OCI-LY1 (cell line): ENCODE results near the gene CTNNA1.
"Not testable (repeated sequence)": the region's sequence is repeated elsewhere in the genome, so short reads cannot be mapped to it uniquely, and the experiment has no call there.

Source experiments
- H2AFZ ChIP-seq: fragments of 200-600 bp; sonication (generic), shearing (Covaris generic); 2 replicates; pipeline ENCODE4 v1.6.0; 2014; ENCODE audit warnings: antibody characterized with exemption, mild to moderate bottlenecking, low read length
- H3F3A ChIP-seq: fragments of 200-600 bp; sonication (generic), shearing (Covaris generic); 2 replicates; pipeline ENCODE4 v1.6.0; 2014; ENCODE audit warnings: mild to moderate bottlenecking, antibody characterized with exemption, low read length, moderate library complexity; ENCODE audit not compliant: insufficient read depth
- H3K27ac ChIP-seq: fragments of 200-600 bp; sonication (generic); 2 replicates; pipeline ENCODE4 v1.5.1; 2014; ENCODE audit warnings: low read length, mixed run types, mild to moderate bottlenecking, low read depth; ENCODE audit not compliant: poor library complexity, severe bottlenecking
- H3K27me3 ChIP-seq: fragments of 200-600 bp; sonication (generic); 2 replicates; pipeline ENCODE4 v1.6.0; 2014; ENCODE audit warnings: antibody characterized with exemption, mild to moderate bottlenecking, low read length, moderate library complexity; ENCODE audit not compliant: insufficient read depth
- H3K36me3 ChIP-seq: fragments of 200-600 bp; sonication (generic); 2 replicates; pipeline ENCODE4 v1.6.1; 2014; ENCODE audit warnings: mild to moderate bottlenecking, antibody characterized with exemption, low read length, moderate library complexity, mixed read lengths; ENCODE audit not compliant: insufficient read depth
- H3K4me1 ChIP-seq: fragments of 200-600 bp; sonication (generic); 2 replicates; pipeline ENCODE4 v1.5.1; 2014; ENCODE audit warnings: mild to moderate bottlenecking, low read length, moderate library complexity; ENCODE audit not compliant: insufficient read depth, severe bottlenecking
- H3K4me2 ChIP-seq: fragments of 200-600 bp; sonication (generic), shearing (Covaris generic); 2 replicates; pipeline ENCODE4 v1.6.1; 2014; ENCODE audit warnings: low read length
- H3K4me3 ChIP-seq: fragments of 200-600 bp; sonication (generic); 2 replicates; pipeline ENCODE4 v1.5.1; 2014; ENCODE audit warnings: low read length, low read depth, mild to moderate bottlenecking, mixed read lengths; ENCODE audit not compliant: poor library complexity, severe bottlenecking
- H3K79me2 ChIP-seq: fragments of 200-600 bp; shearing (Covaris generic); 2 replicates; pipeline ENCODE4 v1.6.1; 2016; ENCODE audit warnings: mixed run types, low read length, mixed read lengths; ENCODE audit not compliant: insufficient read depth
- H3K9ac ChIP-seq: fragments of 200-600 bp; sonication (generic), shearing (Covaris generic); 2 replicates; pipeline ENCODE4 v1.6.1; 2014; ENCODE audit warnings: mild to moderate bottlenecking, low read length, mixed read lengths
- H3K9me2 ChIP-seq: fragments of 200-600 bp; sonication (generic), shearing (Covaris generic); 2 replicates; pipeline ENCODE4 v1.6.1; 2014; ENCODE audit warnings: low read depth, mild to moderate bottlenecking, low read length, mixed read lengths
- H3K9me3 ChIP-seq: fragments of 200-600 bp; shearing (Covaris generic); 2 replicates; pipeline ENCODE4 v1.6.1; 2014; ENCODE audit warnings: low read length, mixed read lengths
- H4K20me1 ChIP-seq: fragments of 200-600 bp; sonication (generic), shearing (Covaris generic); 2 replicates; pipeline ENCODE4 v1.6.0; 2016; ENCODE audit warnings: mild to moderate bottlenecking, low read length; ENCODE audit not compliant: insufficient read depth
- EZH2 ChIP-seq: fragments of 200-600 bp; sonication (generic), shearing (Covaris generic); IDR thresholded peaks from 2 replicates; pipeline ENCODE4 v1.8.0; 2017; ENCODE audit warnings: borderline replicate concordance, mixed run types, mild to moderate bottlenecking, antibody characterized with exemption, low read length, moderate library complexity, mixed read lengths
- TF ChIP-seq, protein P1 (sequence below): fragments of 200-600 bp; sonication (generic), shearing (Covaris generic); IDR thresholded peaks from 2 replicates; pipeline ENCODE4 v1.5.1; 2017; ENCODE audit warnings: mild to moderate bottlenecking, antibody characterized with exemption, low read length, moderate library complexity, mixed read lengths

Gene CTNNA1

DNA sequence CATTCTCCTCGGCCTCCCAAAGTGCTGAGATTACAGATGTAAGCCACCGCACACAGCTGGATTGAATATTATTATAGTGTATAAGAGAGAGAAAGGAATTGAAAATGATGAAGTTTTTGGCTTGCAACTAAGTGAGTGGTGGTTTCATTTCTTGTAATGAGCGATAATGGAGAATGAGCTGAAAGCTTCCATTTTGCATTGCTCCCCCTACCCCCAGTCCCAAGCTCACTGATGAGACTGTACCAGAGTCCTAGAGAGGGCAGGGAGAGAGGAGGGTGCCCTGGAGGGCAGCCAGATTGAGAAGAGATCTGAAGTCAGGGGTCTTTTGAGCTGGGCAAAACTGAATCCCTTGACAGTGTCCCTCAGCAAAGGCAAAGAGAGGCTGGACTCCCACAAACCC, 38.5 kb upstream of the CTNNA1 start:
- no peaks in the 10 kb centered on the region for H3F3A ChIP-seq
- no peaks in the 10 kb centered on the region for H4K20me1 ChIP-seq
- H2AFZ ChIP-seq = no peak overlapping the region
- TF ChIP-seq, protein P1, sequence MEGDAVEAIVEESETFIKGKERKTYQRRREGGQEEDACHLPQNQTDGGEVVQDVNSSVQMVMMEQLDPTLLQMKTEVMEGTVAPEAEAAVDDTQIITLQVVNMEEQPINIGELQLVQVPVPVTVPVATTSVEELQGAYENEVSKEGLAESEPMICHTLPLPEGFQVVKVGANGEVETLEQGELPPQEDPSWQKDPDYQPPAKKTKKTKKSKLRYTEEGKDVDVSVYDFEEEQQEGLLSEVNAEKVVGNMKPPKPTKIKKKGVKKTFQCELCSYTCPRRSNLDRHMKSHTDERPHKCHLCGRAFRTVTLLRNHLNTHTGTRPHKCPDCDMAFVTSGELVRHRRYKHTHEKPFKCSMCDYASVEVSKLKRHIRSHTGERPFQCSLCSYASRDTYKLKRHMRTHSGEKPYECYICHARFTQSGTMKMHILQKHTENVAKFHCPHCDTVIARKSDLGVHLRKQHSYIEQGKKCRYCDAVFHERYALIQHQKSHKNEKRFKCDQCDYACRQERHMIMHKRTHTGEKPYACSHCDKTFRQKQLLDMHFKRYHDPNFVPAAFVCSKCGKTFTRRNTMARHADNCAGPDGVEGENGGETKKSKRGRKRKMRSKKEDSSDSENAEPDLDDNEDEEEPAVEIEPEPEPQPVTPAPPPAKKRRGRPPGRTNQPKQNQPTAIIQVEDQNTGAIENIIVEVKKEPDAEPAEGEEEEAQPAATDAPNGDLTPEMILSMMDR = no peak
- no peak for TF ChIP-seq EZH2
- no peaks in the 10 kb centered on the region for H3K9me2 ChIP-seq
- H3K4me2 ChIP-seq = no peak overlapping the region
- H3K79me2 ChIP-seq = no peaks in the 10 kb centered on the region
- H3K27me3 ChIP-seq = no peaks in the 10 kb centered on the region
- H3K9me3 ChIP-seq = no peaks in the 10 kb centered on the region
- no peaks in the 10 kb centered on the region for H3K36me3 ChIP-seq
- no peaks in the 10 kb centered on the region for H3K4me1 ChIP-seq
- H3K4me3 ChIP-seq = no peak overlapping the region
- H3K27ac ChIP-seq = no peak overlapping the region
- H3K9ac ChIP-seq = no peak overlapping the region

DNA sequence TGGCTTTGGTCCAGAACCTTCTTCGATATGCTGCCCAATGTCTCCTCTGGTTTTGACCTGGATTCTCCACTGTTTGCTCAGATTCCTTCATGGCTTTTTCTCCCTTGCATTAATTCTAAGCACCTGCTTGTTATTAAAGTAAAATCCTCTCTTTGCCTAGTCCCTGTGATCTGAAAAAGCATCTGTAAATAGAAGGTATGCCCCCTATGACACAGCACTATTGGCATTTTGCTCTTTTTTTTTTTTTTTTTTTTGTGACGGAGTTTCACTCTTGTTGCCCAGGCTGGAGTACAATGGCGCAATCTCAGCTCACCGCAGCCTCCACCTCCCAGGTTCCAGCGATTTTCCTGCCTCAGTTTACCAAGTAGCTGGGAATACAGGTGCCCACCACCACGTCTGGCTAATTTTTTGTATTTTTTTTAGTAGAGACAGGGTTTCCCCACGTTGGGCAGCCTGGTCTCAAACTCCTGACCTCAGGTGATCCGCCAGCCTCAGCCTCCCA, 37.2 kb upstream of the CTNNA1 start:
- H4K20me1 ChIP-seq, H3K9me2 ChIP-seq, H3K27me3 ChIP-seq, H3K27ac ChIP-seq, H2AFZ ChIP-seq, H3K9me3 ChIP-seq, H3F3A ChIP-seq, H3K4me3 ChIP-seq, H3K9ac ChIP-seq, H3K4me2 ChIP-seq, H3K36me3 ChIP-seq, H3K4me1 ChIP-seq, H3K79me2 ChIP-seq: not testable (repeated sequence)

DNA sequence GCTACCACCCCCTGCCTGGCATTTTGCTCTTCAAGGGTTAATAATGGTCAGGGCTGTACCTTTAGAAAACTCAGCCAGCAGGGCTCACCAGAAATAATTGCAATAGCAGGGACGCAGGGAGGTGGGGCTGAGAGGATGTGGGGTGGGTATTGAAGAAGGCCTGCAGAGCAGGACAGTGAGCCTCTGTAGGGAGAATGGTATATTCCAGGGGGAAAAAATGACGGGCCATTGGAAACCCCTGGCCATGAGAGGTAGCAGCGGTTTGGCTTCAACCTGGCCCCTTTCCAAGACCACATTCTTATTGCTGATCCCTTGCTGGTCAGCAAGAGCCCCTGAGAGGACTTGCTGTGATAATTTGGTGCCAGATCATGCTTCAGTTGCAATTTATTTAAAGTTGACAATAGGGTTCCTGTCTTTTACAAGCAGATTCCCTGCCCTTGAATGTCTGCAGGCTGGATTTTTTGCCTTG, 36.7 kb upstream of the CTNNA1 start:
- H3K79me2 ChIP-seq = no peaks in the 10 kb centered on the region
- no peaks in the 10 kb centered on the region for H3K4me1 ChIP-seq

DNA sequence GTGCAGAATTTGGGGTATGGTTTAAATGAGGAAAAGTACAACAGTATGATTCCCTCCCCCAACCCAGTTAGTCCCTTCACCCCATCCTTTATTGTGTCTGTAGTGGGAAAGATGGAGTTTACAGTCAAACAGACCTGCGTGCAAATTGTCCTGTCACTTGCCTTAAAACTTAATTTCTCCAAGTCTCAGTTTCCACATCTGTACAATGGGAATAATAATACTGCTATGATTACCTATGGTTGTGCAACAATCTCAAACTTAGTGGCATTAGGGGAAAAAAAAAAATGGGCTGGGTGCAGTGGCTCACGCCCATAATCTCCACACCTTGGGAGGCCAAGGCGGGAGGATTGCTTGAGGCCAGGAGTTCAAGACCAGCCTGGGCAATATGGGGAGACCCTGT, 35.8 kb upstream of the CTNNA1 start:
- H3K79me2 ChIP-seq = no peaks in the 10 kb centered on the region
- H2AFZ ChIP-seq = no peak overlapping the region
- no peaks in the 10 kb centered on the region for H3K9me2 ChIP-seq
- no peaks in the 10 kb centered on the region for H4K20me1 ChIP-seq
- H3K27me3 ChIP-seq = no peaks in the 10 kb centered on the region
- H3F3A ChIP-seq = no peaks in the 10 kb centered on the region
- H3K4me2 ChIP-seq = no peak overlapping the region
- no peaks in the 10 kb centered on the region for H3K4me1 ChIP-seq
- H3K4me3 ChIP-seq = no peak overlapping the region
- TF ChIP-seq EZH2 = no peak
- TF ChIP-seq, protein P1 = no peak
- no peaks in the 10 kb centered on the region; the same call in 1 of the 2 replicates for H3K36me3 ChIP-seq
- H3K9me3 ChIP-seq = no peaks in the 10 kb centered on the region
- no peak overlapping the region for H3K27ac ChIP-seq
- no peak overlapping the region for H3K9ac ChIP-seq

More for the DNA sequence above, 36.7 kb upstream of the CTNNA1 start:
- no peak overlapping the region for H3K4me3 ChIP-seq
- H3K9ac ChIP-seq = no peak overlapping the region
- H3K27ac ChIP-seq = no peak overlapping the region
- H3K4me2 ChIP-seq = no peak overlapping the region
- no peaks in the 10 kb centered on the region for H4K20me1 ChIP-seq
- H3F3A ChIP-seq = no peaks in the 10 kb centered on the region
- no peaks in the 10 kb centered on the region for H3K9me3 ChIP-seq
- TF ChIP-seq, protein P1 = no peak
- no peak for TF ChIP-seq EZH2
- H2AFZ ChIP-seq = no peak overlapping the region
- no peaks in the 10 kb centered on the region for H3K27me3 ChIP-seq
- H3K36me3 ChIP-seq = no peaks in the 10 kb centered on the region; the same call in 1 of the 2 replicates
- no peaks in the 10 kb centered on the region for H3K9me2 ChIP-seq
